H7 (cell line): Measurements from ENCODE around the gene PPP2R5D. TPM values are rescaled to one million over a fixed set of nuclear protein-coding genes. Genes with fewer than 3 reads are reported as not detected.

Experiments used
- DNase-seq: peaks from one replicate; pipeline ENCODE4 v3.0.0; 2012
- H3K27me3 ChIP-seq: 2 replicates; pipeline ENCODE4 v1.6.0; 2011; ENCODE audit warnings: mild to moderate bottlenecking, low read length; ENCODE audit not compliant: control insufficient read depth, insufficient read depth
- H3K36me3 ChIP-seq: replicated peaks from 2 replicates; pipeline ENCODE4 v1.5.1; 2011; ENCODE audit warnings: low read length; ENCODE audit not compliant: control insufficient read depth, insufficient read depth
- H3K4me3 ChIP-seq: 2 replicates; pipeline ENCODE4 v1.5.1; 2011; ENCODE audit warnings: low read depth, mild to moderate bottlenecking, control low read depth, low read length, moderate library complexity; ENCODE audit not compliant: insufficient read depth
- total RNA-seq: library from RNA; depleted of rRNA; stranded (reverse); fragments of >200 nt; shearing (Covaris generic); gene quantifications from 2 replicates; pipeline ENCODE4 v1.2.3, GENCODE V29; 2014

The PPP2R5D gene
- total RNA-seq, 1 experiment from 2014 or later, result 62.8 TPM

GRCh38 chr6:43019152-43019551, 34.8 kb downstream of the PPP2R5D start:
- Histone ChIP-seq H3K27me3 (no peaks in the 10 kb centered on the region), H3K36me3 (peaks cover 15% of the 10 kb centered on the region), H3K4me3 (no peak overlapping the region)
- DNase-seq, result no peak

DNA sequence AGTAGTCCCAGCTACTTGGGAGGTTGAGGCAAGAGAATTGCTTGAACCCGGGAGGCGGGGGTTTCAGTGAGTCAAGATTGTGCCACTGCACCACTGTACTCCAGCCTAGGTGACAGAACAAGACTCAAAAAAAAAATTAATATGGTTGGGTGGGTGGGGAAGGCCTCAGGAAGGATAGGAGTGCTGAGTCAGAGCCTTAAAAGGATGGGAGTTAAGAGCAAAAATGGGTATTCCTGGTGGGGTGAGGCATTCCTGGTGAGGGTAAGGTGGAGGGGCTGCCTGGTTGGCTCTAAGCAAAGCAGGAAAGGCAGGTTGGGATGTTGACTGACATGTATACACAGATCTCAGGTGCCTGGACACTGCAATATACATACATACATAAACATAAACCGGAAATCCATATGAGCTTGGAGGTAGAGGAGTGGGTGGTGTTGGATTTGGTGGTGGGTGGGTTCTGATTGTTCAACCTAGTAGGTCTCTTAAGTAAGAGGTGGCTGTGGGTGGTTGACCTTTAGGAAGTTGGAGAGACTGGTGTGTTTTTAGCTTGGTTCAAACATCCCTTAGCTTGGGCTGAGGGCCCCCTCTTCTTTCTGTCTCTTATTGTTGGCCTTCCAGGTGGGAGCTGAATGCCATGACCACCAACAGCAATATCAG, 35.8 kb downstream of the PPP2R5D start:
- Histone ChIP-seq H3K27me3 (no peaks in the 10 kb centered on the region), H3K4me3 (no peak overlapping the region), H3K36me3 (peaks cover 26% of the 10 kb centered on the region)
- DNase-seq, result no peak

- peak overlapping the region; percentile 57 for H3K4me3 ChIP-seq
- no peaks in the 10 kb centered on the region for H3K27me3 ChIP-seq
- peaks cover 28% of the 10 kb centered on the region for H3K36me3 ChIP-seq
- peak; percentile 95 for DNase-seq
Observed at GRCh38 chr6:43020847-43021246, 36.5 kb downstream of the PPP2R5D start.

GRCh38 chr6:43021270-43022047, 37.1 kb downstream of the PPP2R5D start, which contains the start of gene RRP36:
RRP36 (plus strand) TSS chr6:43021623; CDS start chr6:43021655, 32 bp downstream.
- peak within 1 kb of the TSS; percentile 57 for H3K4me3 ChIP-seq
- H3K36me3 ChIP-seq, result peaks cover 33% of the 10 kb centered on the region
- no peaks in the 10 kb centered on the region for H3K27me3 ChIP-seq
- peak; percentile 95 for DNase-seq

- Histone ChIP-seq H3K36me3 (peaks cover 41% of the 10 kb centered on the region), H3K4me3 (no peak overlapping the region), H3K27me3 (no peaks in the 10 kb centered on the region)
- no peak for DNase-seq
Observed at GRCh38 chr6:43024436-43024835, 40.1 kb downstream of the PPP2R5D start.

DNA sequence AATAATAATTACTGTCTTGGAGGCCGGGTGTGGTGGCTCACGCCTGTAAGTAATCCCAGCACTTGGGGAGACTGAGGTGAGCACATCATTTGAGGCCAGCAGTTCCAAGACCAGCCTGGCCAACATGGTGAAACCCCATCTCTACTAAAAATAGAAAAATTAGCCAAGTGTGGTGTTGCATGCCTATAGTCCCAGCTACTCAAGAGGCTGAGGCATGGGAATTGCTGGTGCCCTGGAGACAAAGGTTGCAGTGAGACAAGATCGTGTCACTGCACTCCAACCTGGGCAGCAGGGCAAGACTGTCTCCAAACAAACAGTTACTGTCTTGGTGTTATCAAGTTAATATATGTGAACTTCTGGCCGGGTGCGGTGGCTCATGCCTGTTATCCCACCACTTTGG, 42.0 kb downstream of the PPP2R5D start:
- Histone ChIP-seq H3K36me3 (peaks cover 44% of the 10 kb centered on the region), H3K27me3 (no peaks in the 10 kb centered on the region), H3K4me3 (no peak overlapping the region)
- no peak for DNase-seq

DNA sequence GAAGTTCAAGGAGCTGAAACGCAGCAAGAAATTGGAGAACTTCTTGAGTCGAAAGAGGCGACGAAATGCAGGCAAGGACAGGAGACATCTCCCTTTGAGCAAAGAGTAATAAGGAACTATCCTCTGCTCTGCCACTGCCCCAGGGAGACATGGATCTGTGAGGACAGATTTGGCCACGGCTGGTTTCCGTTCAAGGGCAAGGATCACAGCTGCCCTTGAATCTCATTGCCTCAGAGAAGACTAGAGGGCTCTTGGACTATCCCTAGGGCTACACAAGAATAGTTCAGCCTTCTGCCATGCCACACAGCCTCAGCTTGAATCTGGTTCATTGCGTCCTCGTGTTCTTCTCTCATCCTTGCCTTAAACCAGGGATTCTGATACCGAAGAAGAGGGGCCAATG, 44.8 kb downstream of the PPP2R5D start:
- H3K36me3 ChIP-seq, result peaks cover 43% of the 10 kb centered on the region
- no peak for DNase-seq
- no peak overlapping the region for H3K4me3 ChIP-seq
- no peaks in the 10 kb centered on the region for H3K27me3 ChIP-seq

DNA sequence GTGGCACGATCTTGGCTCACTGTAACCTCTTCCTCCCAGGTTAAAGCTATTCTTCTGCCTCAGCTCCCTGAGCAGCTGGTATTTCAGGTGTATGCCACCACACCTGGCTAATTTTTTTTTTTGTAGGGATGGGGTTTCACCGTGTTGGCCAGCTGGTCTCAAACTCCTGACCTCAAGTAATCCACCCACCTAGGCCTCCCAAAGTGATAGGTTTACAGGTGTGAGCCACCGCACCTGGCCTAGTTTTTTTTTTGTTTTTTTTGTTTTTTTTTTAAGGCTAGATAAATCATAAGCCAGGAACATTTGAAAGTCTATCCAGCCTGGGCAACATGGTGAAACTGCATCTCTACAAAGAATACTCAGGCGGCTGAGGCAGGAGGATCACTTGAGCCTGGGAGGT, 48.0 kb downstream of the PPP2R5D start:
- Histone ChIP-seq H3K36me3 (peaks cover 28% of the 10 kb centered on the region), H3K4me3 (no peak overlapping the region), H3K27me3 (no peaks in the 10 kb centered on the region)
- no peak for DNase-seq

GRCh38 chr6:43033496-43034189, 49.3 kb downstream of the PPP2R5D start:
- Histone ChIP-seq H3K36me3 (peaks cover 27% of the 10 kb centered on the region), H3K4me3 (no peak overlapping the region), H3K27me3 (no peaks in the 10 kb centered on the region)
- DNase-seq, result no peak

GRCh38 chr6:43034190-43034525, 49.8 kb downstream of the PPP2R5D start:
- peaks cover 24% of the 10 kb centered on the region for H3K36me3 ChIP-seq
- no peaks in the 10 kb centered on the region for H3K27me3 ChIP-seq
- DNase-seq, result no peak
- no peak overlapping the region for H3K4me3 ChIP-seq

- DNase-seq, result no peak
Observed at GRCh38 chr6:43035495-43036194, 51.3 kb downstream of the PPP2R5D start.

GRCh38 chr6:43036712-43037111, 52.3 kb downstream of the PPP2R5D start:
- peaks cover 23% of the 10 kb centered on the region for H3K36me3 ChIP-seq
- no peaks in the 10 kb centered on the region for H3K27me3 ChIP-seq
- no peak for DNase-seq
- no peak overlapping the region for H3K4me3 ChIP-seq

More at GRCh38 chr6:43035495-43036194, 51.3 kb downstream of the PPP2R5D start:
- no peak overlapping the region for H3K4me3 ChIP-seq
- H3K27me3 ChIP-seq, result no peaks in the 10 kb centered on the region
- H3K36me3 ChIP-seq, result peaks cover 20% of the 10 kb centered on the region

GRCh38 chr6:43037197-43037596, 52.8 kb downstream of the PPP2R5D start:
- H3K27me3 ChIP-seq, result no peaks in the 10 kb centered on the region
- H3K36me3 ChIP-seq, result peaks cover 23% of the 10 kb centered on the region
- no peak overlapping the region for H3K4me3 ChIP-seq
- no peak for DNase-seq

DNA sequence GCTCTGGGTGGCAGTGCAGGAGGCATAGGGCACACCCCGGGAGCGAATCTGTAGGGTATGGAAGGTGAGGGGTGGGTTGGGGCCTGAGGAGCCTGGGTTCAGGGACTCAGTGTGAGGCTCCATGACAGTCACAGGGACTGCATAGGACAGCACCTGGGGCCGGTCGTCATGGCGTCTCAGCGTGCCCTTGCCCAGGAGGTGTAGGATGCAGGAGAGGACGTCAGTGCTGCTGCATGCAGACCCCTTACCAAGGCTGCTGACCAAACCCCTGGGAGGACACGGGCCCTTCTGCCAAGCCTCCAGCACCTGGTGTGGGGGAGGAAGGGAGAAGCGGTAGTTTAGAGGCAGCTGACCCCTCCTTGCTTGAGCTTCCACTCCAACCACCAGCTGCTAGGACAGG, 53.3 kb downstream of the PPP2R5D start:
- no peak for DNase-seq
- no peaks in the 10 kb centered on the region for H3K27me3 ChIP-seq
- peaks cover 24% of the 10 kb centered on the region for H3K36me3 ChIP-seq
- H3K4me3 ChIP-seq, result no peak overlapping the region
